Suprapubic skin (tissue), 4 donors: ENCODE results near the gene DHRS7.

Experiments used
- EP300 ChIP-seq: sonication (generic); formaldehyde crosslinking; IDR thresholded peaks from one replicate; pipeline ENCODE4 v1.6.1; 2017; ENCODE audit warnings: antibody characterized with exemption
- POLR2A ChIP-seq, 2 donors: fragments of 450-650 bp; IDR thresholded peaks; one replicate each; pipeline ENCODE4 v1.6.1; 2017; ENCODE audit warnings: antibody characterized with exemption in 2 of 2, mild to moderate bottlenecking in 2 of 2, moderate library complexity in 2 of 2
- POLR2AphosphoS5 ChIP-seq, 3 donors: sonication (generic); formaldehyde crosslinking; IDR thresholded peaks; one replicate each; pipeline ENCODE4 v1.6.1; 2017; ENCODE audit warnings: antibody characterized with exemption in 3 of 3
- TF ChIP-seq, protein P1 (sequence below), 2 donors: fragments of 200-600 bp in 1 of 2; fragments of 450-650 bp in 1 of 2; sonication (generic) in 1 of 2; IDR thresholded peaks; one replicate each; pipeline ENCODE4 v1.5.1; 2016 to 2019; ENCODE audit warnings: antibody characterized with exemption in 2 of 2, mild to moderate bottlenecking in 1 of 2, moderate library complexity in 1 of 2

DNA sequence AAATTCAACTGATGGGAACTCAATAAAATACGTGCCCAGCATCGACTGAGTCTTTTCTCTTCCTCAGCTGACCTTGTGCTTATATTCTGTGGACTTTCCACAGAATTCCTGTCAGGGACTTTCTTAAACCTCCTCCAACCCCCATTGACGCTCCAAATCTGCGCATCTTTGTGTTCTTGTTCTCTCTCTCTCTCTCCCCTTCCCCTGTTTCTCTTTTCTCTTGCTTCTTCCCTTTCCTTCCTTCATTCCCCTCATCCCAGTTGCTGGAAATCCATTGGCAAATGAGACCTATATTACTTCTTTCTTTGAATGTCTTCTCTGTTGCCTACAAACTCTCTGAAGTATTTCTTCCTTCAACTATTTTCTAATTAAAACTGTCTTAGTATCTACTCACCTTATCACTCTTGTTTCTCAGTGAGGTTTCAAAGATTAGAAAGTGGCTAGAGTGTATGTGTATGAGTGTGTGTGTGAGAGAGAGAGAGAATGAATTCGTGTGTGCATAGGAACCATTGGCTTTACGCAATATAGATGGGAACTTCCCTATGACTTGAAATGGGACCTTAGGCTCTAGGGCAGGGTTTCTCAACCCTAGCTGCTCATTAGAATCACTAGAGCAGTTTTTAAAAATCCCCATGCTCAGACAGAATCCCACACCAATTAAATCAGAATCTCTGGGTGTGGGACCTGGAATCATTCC is 41.8 kb upstream of the DHRS7 start:
- TF ChIP-seq, protein P1, sequence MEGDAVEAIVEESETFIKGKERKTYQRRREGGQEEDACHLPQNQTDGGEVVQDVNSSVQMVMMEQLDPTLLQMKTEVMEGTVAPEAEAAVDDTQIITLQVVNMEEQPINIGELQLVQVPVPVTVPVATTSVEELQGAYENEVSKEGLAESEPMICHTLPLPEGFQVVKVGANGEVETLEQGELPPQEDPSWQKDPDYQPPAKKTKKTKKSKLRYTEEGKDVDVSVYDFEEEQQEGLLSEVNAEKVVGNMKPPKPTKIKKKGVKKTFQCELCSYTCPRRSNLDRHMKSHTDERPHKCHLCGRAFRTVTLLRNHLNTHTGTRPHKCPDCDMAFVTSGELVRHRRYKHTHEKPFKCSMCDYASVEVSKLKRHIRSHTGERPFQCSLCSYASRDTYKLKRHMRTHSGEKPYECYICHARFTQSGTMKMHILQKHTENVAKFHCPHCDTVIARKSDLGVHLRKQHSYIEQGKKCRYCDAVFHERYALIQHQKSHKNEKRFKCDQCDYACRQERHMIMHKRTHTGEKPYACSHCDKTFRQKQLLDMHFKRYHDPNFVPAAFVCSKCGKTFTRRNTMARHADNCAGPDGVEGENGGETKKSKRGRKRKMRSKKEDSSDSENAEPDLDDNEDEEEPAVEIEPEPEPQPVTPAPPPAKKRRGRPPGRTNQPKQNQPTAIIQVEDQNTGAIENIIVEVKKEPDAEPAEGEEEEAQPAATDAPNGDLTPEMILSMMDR (IDR thresholded peaks at IDR 0.05) = no peak
- no peak for TF ChIP-seq POLR2A (IDR thresholded peaks at IDR 0.05)
- TF ChIP-seq POLR2AphosphoS5 (IDR thresholded peaks at IDR 0.05) = no peak
- TF ChIP-seq EP300 = no peak
